NCI-H146 treated with DMSO at 0.1 percent for 48 hours (cell line): ENCODE measurements around the gene DLEC1.
"Not testable (repeated sequence)": the region's sequence is repeated elsewhere in the genome, so short reads cannot be mapped to it uniquely, and the experiment has no call there.

Experiments used
- DNase-seq: peaks from one replicate; lab custom pipeline; 2025; ENCODE audit not compliant: unreplicated experiment; lab: John Stamatoyannopoulos, UW

The DLEC1 gene

GRCh38 chr3:38082296-38082695, 43.3 kb downstream of the DLEC1 start:
- not testable (repeated sequence) for DNase-seq

GRCh38 chr3:38083254-38083653, 44.2 kb downstream of the DLEC1 start:
- DNase-seq = not testable (repeated sequence)

GRCh38 chr3:38083871-38084333, 44.9 kb downstream of the DLEC1 start:
- no peak for DNase-seq

GRCh38 chr3:38084334-38085310, 45.6 kb downstream of the DLEC1 start:
- DNase-seq = no peak

- DNase-seq = no peak
Observed at GRCh38 chr3:38085311-38085942, 46.4 kb downstream of the DLEC1 start.

- no peak for DNase-seq
Observed at GRCh38 chr3:38085943-38086324, 46.9 kb downstream of the DLEC1 start.

- DNase-seq = no peak
Observed at GRCh38 chr3:38086496-38086895, 47.5 kb downstream of the DLEC1 start.

- not testable (repeated sequence) for DNase-seq
Observed at GRCh38 chr3:38087278-38087677, 48.3 kb downstream of the DLEC1 start.

GRCh38 chr3:38088126-38089078, 49.4 kb downstream of the DLEC1 start:
- no peak for DNase-seq

GRCh38 chr3:38089163-38089562, 50.2 kb downstream of the DLEC1 start:
- DNase-seq = no peak

- no peak for DNase-seq
Observed at GRCh38 chr3:38090453-38090852, 51.4 kb downstream of the DLEC1 start.

- no peak for DNase-seq
Observed at GRCh38 chr3:38094999-38095398, 56.0 kb downstream of the DLEC1 start.

GRCh38 chr3:38095669-38096483, 56.9 kb downstream of the DLEC1 start:
- DNase-seq = no peak

GRCh38 chr3:38097446-38098375, 58.7 kb downstream of the DLEC1 start:
- DNase-seq = no peak

GRCh38 chr3:38098376-38098723, 59.3 kb downstream of the DLEC1 start:
- no peak for DNase-seq

- DNase-seq = no peak
Observed at GRCh38 chr3:38099518-38099917, 60.5 kb downstream of the DLEC1 start.

GRCh38 chr3:38100498-38100897, 61.5 kb downstream of the DLEC1 start:
- DNase-seq = no peak

- no peak for DNase-seq
Observed at GRCh38 chr3:38101811-38102443, 62.9 kb downstream of the DLEC1 start.

- DNase-seq = no peak
Observed at GRCh38 chr3:38102444-38102814, 63.4 kb downstream of the DLEC1 start.
